HPDE6-E6E7 (cell line): ENCODE data around the gene EDN3.

ENCODE experiments used
- DNase-seq: peaks from one replicate; pipeline ENCODE4 v3.0.0; 2011; ENCODE audit warnings: missing footprints; ENCODE audit errors: extremely low spot score

The EDN3 gene

DNA sequence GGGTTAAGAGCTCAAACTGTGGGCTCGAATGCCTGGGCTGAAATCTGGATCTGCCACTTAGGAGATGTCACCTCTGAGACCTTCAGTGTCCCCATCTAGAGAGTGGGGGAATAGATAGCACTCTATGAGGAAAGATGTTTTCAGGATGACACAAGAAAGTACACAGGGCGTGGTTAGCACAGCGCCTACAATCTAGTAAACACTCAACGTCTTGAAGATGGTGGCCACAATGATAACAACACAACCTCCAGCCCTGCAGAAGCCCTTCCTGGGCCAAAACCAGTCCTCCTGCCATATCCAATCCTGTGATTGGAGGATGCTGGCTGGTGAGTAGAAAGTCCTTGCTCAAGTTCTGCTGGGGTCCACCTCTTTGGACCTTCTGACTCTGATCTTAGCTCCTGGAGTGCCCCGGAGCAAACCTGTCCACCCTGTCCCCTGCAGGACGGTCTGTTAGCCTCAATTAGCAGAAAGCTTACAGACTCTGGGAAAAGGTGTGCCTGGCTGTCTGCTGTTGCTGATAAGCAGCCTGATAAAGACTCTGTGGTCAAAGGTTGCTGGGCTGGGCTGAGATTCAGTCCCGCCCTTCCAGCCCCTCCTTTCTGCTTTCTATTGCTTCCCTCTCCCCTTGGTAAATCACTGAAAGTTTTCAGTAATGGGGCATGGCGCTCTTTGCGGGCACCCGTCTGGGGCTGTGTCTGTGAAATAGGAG lies 8.2 kb downstream of the EDN3 start:
- DNase-seq = no peak

DNA sequence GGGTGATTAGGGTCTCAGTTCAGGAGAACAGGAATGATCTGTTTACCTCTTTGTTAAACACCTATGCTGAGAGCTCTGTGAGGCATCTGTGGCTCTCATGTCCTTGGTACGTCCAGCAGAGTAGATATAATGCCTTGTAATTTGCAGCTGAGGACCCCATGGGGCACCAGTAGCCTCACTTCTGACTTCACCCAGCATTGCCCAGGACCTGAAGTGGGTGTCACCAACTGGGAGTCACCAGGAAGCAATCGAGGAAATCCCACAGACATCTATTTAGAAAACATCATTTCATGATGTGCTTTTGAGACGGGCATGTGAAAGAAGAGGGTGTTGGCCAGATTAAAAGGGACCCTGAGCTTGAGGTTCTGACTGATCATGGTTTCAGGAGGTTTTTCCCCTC lies 8.8 kb downstream of the EDN3 start:
- DNase-seq = no peak

DNA sequence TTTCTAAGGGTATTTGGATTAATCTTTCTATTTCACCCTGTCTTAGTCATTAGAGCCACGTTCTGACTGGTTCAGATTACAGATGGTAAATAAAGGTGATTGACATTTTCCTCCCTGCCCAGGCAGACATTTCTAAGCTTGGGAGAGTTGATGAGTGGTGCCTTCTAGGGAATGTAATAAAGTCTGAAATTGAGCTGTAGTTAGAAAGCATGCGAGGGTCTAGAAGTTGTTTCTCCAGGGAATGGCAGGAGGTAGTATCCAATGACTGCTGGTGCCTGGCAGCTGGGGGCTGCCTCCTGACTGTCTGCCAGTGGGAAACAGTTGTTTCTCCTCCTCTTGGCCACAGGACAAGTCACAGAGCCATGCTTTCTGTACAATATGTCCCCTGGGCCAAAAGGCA lies 14.6 kb downstream of the EDN3 start:
- no peak for DNase-seq

DNA sequence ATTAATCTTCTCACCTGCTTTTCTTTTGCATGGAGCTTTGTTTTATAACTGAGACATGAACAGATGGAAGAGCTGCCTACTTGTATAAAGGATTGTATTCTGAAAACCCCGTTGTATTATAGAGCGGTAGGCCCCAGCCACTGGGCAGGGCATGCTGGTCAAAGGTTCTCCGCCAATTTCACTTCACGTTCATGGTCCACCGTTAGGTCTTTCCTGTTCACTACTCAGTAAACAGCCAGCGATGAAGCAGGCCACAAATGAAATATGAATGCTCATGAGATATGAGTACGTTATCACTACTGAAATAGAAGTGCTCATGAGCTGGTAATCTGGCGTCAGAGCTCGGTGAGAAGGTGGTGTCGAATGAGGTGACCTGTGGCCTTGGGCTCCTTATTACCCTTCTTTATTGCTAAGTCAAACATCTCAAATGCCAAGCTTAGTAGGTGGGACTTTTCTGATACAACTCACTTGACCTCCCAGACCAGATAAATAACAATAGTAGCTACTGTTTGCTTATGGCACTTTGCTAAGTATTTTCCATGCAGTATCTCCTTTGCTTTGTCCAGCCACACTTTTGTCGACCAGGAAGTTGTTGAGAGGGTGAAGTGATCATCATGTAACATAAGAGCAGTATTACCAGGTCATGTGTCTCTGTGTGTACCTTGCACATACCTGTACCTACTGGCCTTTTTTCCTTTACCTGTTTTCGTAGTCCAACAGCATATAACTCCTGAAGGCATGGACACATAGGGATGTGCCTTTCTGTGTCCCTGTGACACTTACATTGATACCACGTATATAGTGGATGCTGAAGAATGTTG lies 16.7 kb downstream of the EDN3 start:
- no peak for DNase-seq

GRCh38 chr20:59318201-59318790 lies 17.9 kb downstream of the EDN3 start:
- no peak for DNase-seq

GRCh38 chr20:59318803-59319202 lies 18.4 kb downstream of the EDN3 start:
- DNase-seq = no peak

- no peak for DNase-seq
Measured at GRCh38 chr20:59320426-59320825, 20.0 kb downstream of the EDN3 start.

DNA sequence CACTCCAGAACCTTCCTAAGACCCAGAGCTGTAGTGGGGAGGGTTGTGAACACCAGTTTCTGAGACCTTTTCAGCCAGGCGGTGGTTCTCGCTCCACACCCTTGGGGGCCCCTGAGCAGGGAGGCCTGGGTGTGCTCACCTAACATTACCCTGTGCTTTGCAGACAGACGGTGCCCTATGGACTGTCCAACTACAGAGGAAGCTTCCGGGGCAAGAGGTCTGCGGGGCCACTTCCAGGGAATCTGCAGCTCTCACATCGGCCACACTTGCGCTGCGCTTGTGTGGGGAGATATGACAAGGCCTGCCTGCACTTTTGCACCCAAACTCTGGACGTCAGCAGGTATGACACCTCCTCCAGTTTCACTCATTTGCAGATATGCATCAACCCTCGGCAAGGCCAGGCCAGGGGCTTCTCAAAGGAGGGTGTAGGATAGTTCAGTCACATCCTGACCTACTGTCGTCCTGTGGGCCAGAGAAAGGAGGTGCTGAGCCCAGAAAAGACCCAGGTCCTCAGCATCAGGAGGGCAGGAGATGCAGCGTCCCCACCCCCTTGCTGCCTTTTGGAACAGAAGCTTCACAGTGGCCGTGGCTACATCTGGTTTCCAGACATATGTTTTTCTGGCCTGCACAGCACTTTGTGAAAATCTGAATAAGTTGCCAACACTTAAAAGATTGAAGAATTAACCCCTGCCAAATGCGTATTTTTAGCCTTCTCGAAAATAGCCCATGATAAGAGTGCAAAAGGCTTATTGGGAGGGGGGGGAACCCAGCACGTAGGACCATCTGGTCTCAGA lies 20.6 kb downstream of the EDN3 start:
- no peak for DNase-seq

GRCh38 chr20:59322081-59322480 lies 21.7 kb downstream of the EDN3 start:
- no peak for DNase-seq

GRCh38 chr20:59322585-59323454 lies 22.4 kb downstream of the EDN3 start:
- no peak for DNase-seq

GRCh38 chr20:59323731-59324130 lies 23.3 kb downstream of the EDN3 start:
- no peak for DNase-seq

DNA sequence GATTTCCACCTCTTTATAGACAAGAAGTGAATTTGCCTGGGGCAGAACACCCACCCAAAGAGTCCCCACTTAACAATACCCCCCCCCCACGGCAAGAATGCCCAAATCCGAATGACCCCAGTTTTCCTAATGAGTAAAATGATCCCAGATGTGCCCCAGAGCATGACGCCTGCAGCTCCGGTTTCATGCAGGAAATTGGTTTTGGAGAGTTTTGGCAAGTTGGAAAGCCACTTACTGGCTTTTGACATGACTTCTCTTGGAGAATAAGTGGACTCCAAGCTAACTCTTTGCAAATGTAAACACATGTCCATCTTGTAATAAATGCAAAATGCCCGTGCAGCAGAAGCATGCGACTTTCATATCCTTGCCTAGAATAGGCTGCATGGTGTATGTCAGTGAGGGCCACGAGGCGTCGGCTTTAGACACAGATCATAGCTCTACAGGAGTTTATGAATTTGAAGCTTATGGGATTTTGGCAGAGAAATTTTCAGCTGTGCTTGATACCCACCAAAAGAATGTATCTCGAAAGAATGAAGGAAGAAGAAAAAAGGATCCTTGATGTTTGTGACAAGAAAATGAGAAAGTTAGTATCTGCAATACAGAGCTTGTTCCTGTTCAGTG lies 24.2 kb downstream of the EDN3 start:
- DNase-seq = no peak

- no peak for DNase-seq
Measured at GRCh38 chr20:59325142-59325523, 24.7 kb downstream of the EDN3 start.

DNA sequence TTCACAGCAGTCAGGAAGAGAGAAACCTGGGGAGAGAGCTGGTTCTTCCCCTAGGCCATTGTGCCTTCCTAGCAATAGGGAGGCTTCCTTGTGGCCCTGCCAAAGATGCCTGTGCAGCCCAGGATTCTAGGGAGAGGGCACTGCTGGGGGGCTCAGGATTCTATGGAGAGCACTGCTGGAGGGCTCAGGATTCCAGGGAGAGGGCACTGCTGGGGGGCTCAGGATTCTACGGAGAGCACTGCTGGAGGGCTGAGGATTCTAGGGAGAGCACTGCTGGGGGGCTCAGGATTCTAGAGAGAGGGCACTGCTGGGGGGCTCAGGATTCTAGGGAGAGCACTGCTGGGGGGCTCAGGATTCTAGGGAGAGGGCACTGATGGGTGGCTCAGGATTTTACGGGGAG lies 25.8 kb downstream of the EDN3 start:
- no peak for DNase-seq

GRCh38 chr20:59328071-59328470 lies 27.7 kb downstream of the EDN3 start:
- no peak for DNase-seq

- no peak for DNase-seq
Measured at GRCh38 chr20:59331721-59332329, 31.4 kb downstream of the EDN3 start.

GRCh38 chr20:59333260-59333845 lies 32.9 kb downstream of the EDN3 start:
- DNase-seq = no peak

GRCh38 chr20:59333951-59334350 lies 33.5 kb downstream of the EDN3 start:
- no peak for DNase-seq

DNA sequence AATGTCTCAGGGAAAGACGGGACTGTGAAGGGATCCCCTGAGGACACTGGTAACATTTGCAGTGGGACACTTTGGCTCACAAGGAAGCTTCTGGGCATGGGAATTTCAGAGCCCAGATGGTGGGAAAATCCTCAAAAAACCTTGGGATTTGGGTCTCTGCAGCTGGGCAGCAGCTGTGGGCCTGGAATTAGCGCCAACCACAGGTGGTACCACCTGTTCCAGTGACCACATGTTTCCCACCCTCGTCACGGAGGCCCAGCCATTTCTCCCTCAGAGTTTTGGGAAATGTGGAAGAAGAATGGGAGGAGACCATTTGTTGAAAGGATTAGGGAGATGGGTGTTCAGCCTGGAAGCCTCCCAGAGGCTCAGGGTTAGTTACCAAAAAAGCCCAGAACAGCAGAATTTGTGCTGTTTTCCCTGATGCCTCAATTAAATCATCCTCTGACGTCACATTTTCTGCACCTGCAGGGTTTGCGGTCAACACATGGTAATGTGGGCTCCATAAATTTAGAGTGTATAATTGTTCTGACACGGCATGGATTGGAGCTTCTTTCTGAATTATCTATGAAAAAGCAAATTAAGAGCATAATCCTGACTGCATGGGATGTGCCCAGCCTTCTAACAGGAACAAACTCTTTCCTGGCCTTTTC lies 34.4 kb downstream of the EDN3 start:
- no peak for DNase-seq
